D721Med (cell line): ENCODE measurements around the gene GAA.

Experiments
- DNase-seq: peaks from one replicate; pipeline ENCODE4 v3.0.0; 2011; ENCODE audit warnings: low spot score; ENCODE audit not compliant: insufficient read length
- FAIRE-seq: peaks from 2 replicates; lab custom pipeline; 2011; peaks lifted over from hg19 to GRCh38; lab: Jason Lieb, UNC
- CTCF ChIP-seq: IDR thresholded peaks from 2 replicates; pipeline ENCODE4 v1.5.1; 2012; ENCODE audit warnings: mild to moderate bottlenecking, control low read depth; ENCODE audit not compliant: insufficient read depth; ENCODE audit errors: missing control alignments

GAA gene

GRCh38 chr17:80108036-80108971 is 6.9 kb downstream of the GAA start:
- TF ChIP-seq CTCF, result no peak
- DNase-seq, result no peak
- FAIRE-seq, result no peak

DNA sequence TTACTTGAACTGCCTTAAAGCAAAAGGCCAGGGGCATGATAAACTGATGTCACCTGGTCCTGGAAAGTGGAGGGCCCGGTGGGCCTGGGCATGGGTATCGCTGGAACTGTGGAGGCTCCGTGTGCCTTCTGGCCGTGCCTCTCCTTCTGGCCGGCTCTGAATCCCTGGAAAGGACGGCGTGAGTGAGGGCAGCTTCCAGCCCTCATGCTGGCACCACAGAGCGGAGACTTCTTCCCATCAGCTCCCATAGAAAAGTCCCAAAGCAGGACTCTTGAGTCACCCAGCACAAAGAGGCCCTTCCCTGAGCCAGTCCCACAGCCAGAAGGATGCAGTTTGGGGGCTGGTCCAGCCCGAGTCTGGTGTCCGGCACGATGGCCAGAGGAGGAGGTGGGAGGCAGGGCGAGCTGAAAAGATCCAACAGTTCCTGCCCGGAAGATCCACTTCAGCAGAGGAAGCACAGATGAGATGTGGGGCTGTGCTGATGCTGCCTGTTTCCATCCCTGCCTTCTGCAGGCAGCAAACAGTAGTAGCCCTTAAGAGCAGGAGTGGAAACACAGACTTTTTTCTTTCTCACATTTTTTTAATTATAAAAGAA is 7.8 kb downstream of the GAA start:
- FAIRE-seq, result no peak
- no peak for DNase-seq
- TF ChIP-seq CTCF, result no peak

- TF ChIP-seq CTCF, result no peak
- DNase-seq, result no peak
These were observed 8.5 kb downstream of the GAA start for GRCh38 chr17:80109713-80110446.

DNA sequence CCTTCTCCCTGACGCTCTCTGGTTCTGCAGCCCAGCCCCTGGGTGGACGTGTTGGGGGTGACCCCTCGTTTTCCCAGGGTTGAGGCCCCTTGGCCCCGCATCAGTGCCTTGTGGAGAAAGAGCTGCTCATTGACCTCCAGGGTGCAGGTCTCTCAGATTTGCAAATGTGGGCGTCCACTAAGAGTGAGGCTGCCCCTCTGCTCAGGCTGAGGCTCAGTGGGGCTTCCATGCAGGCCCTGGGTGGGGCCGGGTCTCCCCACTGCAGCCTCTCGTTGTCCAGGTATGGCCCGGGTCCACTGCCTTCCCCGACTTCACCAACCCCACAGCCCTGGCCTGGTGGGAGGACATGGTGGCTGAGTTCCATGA is 9.0 kb downstream of the GAA start:
- DNase-seq (no peak), FAIRE-seq (no peak)
- TF ChIP-seq CTCF, result no peak

More at GRCh38 chr17:80109713-80110446, 8.5 kb downstream of the GAA start:
- FAIRE-seq, result no peak

DNA sequence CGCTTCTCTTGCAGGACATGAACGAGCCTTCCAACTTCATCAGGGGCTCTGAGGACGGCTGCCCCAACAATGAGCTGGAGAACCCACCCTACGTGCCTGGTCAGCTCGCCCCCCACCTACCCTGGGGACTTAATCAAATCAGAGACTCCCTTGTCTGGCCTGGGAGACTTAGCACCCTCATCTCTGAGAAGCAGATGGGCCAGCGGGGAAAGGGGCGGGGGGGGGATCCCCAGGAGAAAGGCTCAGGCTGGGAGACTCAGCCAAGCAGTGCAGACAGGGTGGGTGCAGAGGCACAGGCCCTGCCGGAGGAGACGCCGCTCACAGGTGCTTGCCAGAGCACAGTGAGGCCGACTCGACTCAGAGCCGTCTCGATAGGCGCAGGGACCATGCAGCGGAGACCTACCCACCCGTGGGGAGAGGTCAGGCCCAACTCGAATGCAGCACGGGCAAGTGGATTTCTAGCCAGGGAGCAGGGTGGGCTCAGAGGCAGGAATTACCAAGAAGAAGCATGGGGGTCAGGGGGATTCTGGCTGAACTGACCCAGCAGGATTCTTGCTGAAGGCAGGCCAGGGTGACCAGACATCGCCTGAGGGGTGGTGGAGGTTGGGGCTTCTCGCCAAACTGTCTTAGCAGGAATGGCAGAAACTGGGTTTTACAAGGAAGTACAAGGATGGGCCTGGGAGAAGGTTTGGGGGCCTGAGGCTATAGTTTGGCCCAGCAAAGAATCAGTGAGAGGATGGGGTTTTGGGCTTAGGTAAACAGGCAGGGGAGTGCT is 9.7 kb downstream of the GAA start:
- no peak for TF ChIP-seq CTCF
- no peak for FAIRE-seq
- peak; percentile 56 for DNase-seq

DNA sequence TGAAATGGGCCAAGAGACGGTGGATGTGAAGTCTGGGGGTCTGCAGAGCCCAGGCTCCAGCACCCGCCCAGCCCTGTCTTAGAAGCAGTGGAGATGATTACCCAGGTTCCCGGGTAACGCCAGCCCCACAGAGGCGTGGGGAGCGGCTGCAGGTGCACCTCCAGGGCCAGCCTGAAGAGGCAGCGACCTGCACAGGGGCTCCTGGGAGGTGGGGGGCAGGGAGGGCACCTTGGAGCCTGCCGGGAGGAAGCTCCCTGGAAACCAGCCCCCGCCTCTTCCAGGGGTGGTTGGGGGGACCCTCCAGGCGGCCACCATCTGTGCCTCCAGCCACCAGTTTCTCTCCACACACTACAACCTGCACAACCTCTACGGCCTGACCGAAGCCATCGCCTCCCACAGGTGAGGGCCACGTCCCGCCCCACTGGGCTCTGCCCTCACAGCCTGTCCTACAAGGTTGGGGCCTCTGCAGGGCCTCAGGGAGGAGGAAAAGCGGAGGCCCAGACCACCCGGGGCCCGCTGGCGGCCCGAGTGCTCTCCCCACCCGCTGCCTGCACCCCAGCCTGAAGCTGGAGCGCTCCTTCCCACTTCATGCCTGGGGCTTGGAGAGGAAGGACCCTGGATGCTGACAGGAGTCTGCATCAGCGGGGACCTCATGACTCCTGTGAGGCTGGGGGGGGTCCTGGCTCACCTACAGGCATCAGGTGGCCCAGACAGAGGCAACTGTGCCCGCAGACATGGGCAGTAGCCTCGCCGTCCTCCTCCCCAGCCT is 10.5 kb downstream of the GAA start:
- TF ChIP-seq CTCF, result no peak
- DNase-seq (no peak), FAIRE-seq (no peak)
